ENCODE data around the gene LRRC56. TPM values are rescaled to one million over a fixed set of nuclear protein-coding genes. Genes with fewer than 3 reads are reported as not detected.

The LRRC56 gene
- polyA plus RNA-seq, 1 donor (not counting 4 experiments of a cell fraction or from before 2014, with no cell fraction given) = 0.28 TPM

DNA sequence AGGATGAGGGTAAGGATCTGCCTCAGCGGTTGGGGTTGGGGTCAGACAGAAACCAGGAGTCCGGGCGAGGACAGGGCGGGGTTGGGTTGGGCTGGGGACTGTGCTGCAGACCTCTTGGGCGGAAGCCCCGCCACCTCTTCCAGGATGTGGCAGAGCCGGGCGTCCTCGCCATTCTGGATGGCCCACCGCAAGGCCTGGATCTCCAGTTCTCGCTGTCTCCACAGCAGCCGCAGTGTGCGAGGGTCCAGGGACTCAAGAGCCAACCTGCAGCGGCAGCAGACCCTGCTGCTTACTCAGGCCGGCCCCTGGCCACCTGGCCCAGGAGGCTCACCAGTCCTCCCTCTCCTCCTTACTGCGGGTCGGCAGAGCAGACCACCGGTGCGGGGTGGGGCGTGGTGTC, 21.2 kb downstream of the LRRC56 start:
- peaks cover 28% of the 10 kb centered on the region for H3K27me3 ChIP-seq (ENCODE audit: control insufficient read depth, extremely low read depth, insufficient read depth, low read length)
- DNase-seq (ENCODE audit: low read depth, low spot score) (no peak), FAIRE-seq (no peak)
- peaks cover 15% of the 10 kb centered on the region for H3K4me1 ChIP-seq (ENCODE audit: control insufficient read depth, extremely low read depth, insufficient read depth, low read length)
- H3K79me2 ChIP-seq (ENCODE audit: control insufficient read depth, insufficient read depth, low read length) = peaks cover 16% of the 10 kb centered on the region
- H3K4me3 ChIP-seq (ENCODE audit: control insufficient read depth in 2 of 3, extremely low read depth in 1 of 3, insufficient read depth in 2 of 3, low read depth in 1 of 3, low read length in 3 of 3) = no peak overlapping the region
- H3K9me1 ChIP-seq (ENCODE audit: control insufficient read depth, extremely low read depth, insufficient read depth, low read length) = no peaks in the 10 kb centered on the region
- H3K4me2 ChIP-seq (ENCODE audit: control insufficient read depth, extremely low read depth, insufficient read depth, low read depth, low read length) = no peak overlapping the region
- peaks cover 4 to 12% of the 10 kb centered on the region in 2 experiments for H3K36me3 ChIP-seq (ENCODE audit: control insufficient read depth in 2 of 2, extremely low read depth in 1 of 2, insufficient read depth in 2 of 2, low read length in 2 of 2)
- H4K20me1 ChIP-seq (ENCODE audit: control insufficient read depth, extremely low read depth, insufficient read depth, low read length) = no peaks in the 10 kb centered on the region
- no peak overlapping the region for H3K9ac ChIP-seq (ENCODE audit: control insufficient read depth, extremely low read depth, insufficient read depth, low read length)
- H3K27ac ChIP-seq (ENCODE audit: control insufficient read depth, insufficient read depth, low read length) = no peak overlapping the region
- H3K9me3 ChIP-seq (ENCODE audit: control insufficient read depth, low read depth, low read length) = no peaks in the 10 kb centered on the region
- H2AFZ ChIP-seq (ENCODE audit: control insufficient read depth, low read length) = no peak overlapping the region
- dilution Hi-C loops (cut with MboI; ENCODE audit: extremely low pct_ligation_motif_present, low sequenced_read_pairs) = no loop called here
- TF ChIP-seq, protein P1, sequence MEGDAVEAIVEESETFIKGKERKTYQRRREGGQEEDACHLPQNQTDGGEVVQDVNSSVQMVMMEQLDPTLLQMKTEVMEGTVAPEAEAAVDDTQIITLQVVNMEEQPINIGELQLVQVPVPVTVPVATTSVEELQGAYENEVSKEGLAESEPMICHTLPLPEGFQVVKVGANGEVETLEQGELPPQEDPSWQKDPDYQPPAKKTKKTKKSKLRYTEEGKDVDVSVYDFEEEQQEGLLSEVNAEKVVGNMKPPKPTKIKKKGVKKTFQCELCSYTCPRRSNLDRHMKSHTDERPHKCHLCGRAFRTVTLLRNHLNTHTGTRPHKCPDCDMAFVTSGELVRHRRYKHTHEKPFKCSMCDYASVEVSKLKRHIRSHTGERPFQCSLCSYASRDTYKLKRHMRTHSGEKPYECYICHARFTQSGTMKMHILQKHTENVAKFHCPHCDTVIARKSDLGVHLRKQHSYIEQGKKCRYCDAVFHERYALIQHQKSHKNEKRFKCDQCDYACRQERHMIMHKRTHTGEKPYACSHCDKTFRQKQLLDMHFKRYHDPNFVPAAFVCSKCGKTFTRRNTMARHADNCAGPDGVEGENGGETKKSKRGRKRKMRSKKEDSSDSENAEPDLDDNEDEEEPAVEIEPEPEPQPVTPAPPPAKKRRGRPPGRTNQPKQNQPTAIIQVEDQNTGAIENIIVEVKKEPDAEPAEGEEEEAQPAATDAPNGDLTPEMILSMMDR (optimal IDR thresholded peaks at IDR 0.05 in 1 of 3, IDR thresholded peaks at IDR 0.05 in 1 of 3, conservative IDR thresholded peaks at IDR 0.05 in 1 of 3; ENCODE audit: extremely low read depth in 1 of 3, insufficient read depth in 2 of 3, low read length in 3 of 3) = no peak
- TF ChIP-seq EZH2 (IDR thresholded peaks at IDR 0.05; ENCODE audit: low read length) = no peak

DNA sequence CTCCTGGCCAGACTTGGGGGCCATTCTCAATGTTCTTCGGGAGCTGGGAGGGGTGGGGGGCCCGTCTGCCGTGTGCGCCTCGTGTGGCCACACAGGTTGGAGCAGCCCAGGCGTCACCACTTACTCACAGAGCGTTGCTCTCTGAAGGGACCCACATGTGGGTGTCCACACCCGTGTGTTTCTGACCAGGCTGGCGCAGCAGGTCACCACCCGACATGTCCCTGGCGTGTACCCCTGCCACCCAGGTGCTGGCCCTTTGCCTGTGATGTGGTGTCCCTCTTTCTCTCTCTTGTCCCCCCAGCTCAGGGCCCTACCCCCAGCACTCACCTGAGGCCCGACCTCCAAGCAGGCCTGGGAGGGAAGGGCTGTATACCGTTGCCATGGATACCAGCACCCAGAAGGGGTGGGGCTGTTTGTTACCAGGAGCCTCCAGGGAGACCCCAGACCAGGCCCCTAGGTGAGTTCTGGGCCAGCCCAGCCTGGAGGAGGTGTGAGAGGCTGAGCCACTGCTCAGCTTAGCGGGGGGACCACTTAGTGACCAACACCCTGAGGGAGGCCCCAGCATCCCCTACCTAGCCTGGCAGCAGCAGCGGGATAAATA, 21.8 kb downstream of the LRRC56 start:
- peaks cover 15% of the 10 kb centered on the region for H3K4me1 ChIP-seq (ENCODE audit: control insufficient read depth, extremely low read depth, insufficient read depth, low read length)

More for the DNA sequence above, 21.8 kb downstream of the LRRC56 start:
- Histone ChIP-seq H3K79me2 (ENCODE audit: control insufficient read depth, insufficient read depth, low read length) (peaks cover 16% of the 10 kb centered on the region), H3K4me2 (ENCODE audit: control insufficient read depth, extremely low read depth, insufficient read depth, low read depth, low read length) (no peak overlapping the region), H3K27me3 (ENCODE audit: control insufficient read depth, extremely low read depth, insufficient read depth, low read length) (peaks cover 24% of the 10 kb centered on the region), H3K9ac (ENCODE audit: control insufficient read depth, extremely low read depth, insufficient read depth, low read length) (no peak overlapping the region), H3K4me3 (ENCODE audit: control insufficient read depth in 2 of 3, extremely low read depth in 1 of 3, insufficient read depth in 2 of 3, low read depth in 1 of 3, low read length in 3 of 3) (no peak overlapping the region), H2AFZ (ENCODE audit: control insufficient read depth, low read length) (no peak overlapping the region), H3K27ac (ENCODE audit: control insufficient read depth, insufficient read depth, low read length) (no peak overlapping the region), H3K9me1 (ENCODE audit: control insufficient read depth, extremely low read depth, insufficient read depth, low read length) (no peaks in the 10 kb centered on the region), H4K20me1 (ENCODE audit: control insufficient read depth, extremely low read depth, insufficient read depth, low read length) (no peaks in the 10 kb centered on the region), H3K9me3 (ENCODE audit: control insufficient read depth, low read depth, low read length) (no peaks in the 10 kb centered on the region), H3K36me3 (ENCODE audit: control insufficient read depth in 2 of 2, extremely low read depth in 1 of 2, insufficient read depth in 2 of 2, low read length in 2 of 2) (peaks cover 4 to 16% of the 10 kb centered on the region in 2 experiments)
- FAIRE-seq = no peak
- DNase-seq (ENCODE audit: low read depth, low spot score) = no peak
- dilution Hi-C loops (cut with MboI; ENCODE audit: extremely low pct_ligation_motif_present, low sequenced_read_pairs) = no loop called here
- TF ChIP-seq, protein P1 (optimal IDR thresholded peaks at IDR 0.05 in 1 of 3, IDR thresholded peaks at IDR 0.05 in 1 of 3, conservative IDR thresholded peaks at IDR 0.05 in 1 of 3; ENCODE audit: extremely low read depth in 1 of 3, insufficient read depth in 2 of 3, low read length in 3 of 3) = no peak
- TF ChIP-seq EZH2 (IDR thresholded peaks at IDR 0.05; ENCODE audit: low read length) = no peak
